Pons (tissue), 1 donor: ENCODE measurements around the gene COPRS.

Experiments used
- DNase-seq: peaks from one replicate; pipeline ENCODE4 v3.0.0-alpha.2; 2016; ENCODE audit warnings: low spot score

Gene COPRS

GRCh38 chr17:31807846-31808245 lies 51.2 kb downstream of the COPRS start:
- DNase-seq, result no peak

- no peak for DNase-seq
Observed at GRCh38 chr17:31806921-31807320, 52.1 kb downstream of the COPRS start.

- no peak for DNase-seq
Observed at GRCh38 chr17:31803494-31804213, 55.4 kb downstream of the COPRS start.

- peak; percentile 7 for DNase-seq
Observed at GRCh38 chr17:31802502-31802901, 56.5 kb downstream of the COPRS start.
